SK-N-SH treated with all-trans-retinoic acid at 6 μM for 48 hours (cell line): Measurements from ENCODE around the gene DRAM1.

Experiments
- ATAC-seq: fragments of 200-7000 bp; cut with Tn5 transposase; 3 replicates; pipeline ENCODE4 v1.9.1; 2020; ENCODE audit warnings: mild to moderate bottlenecking, moderate library complexity
- ARNTL ChIP-seq: fragments of 450-650 bp; formaldehyde crosslinking; IDR thresholded peaks from 2 replicates; pipeline ENCODE4 v1.5.0; 2020; ENCODE audit warnings: low read depth, mild to moderate bottlenecking, moderate library complexity, borderline replicate concordance
- BACH2 ChIP-seq: fragments of 250-450 bp; sonication (Bioruptor Pico); IDR thresholded peaks from 2 replicates; pipeline ENCODE4 v1.9.0; 2021; ENCODE audit warnings: mild to moderate bottlenecking, borderline replicate concordance
- CREB5 ChIP-seq: fragments of 250-450 bp; sonication (Bioruptor Pico); IDR thresholded peaks from 2 replicates; pipeline ENCODE4 v1.5.1; 2020; ENCODE audit warnings: low read depth, mild to moderate bottlenecking, moderate library complexity
- CSDC2 ChIP-seq: fragments of 250-450 bp; sonication (Bioruptor Pico); IDR thresholded peaks from 2 replicates; pipeline ENCODE4 v1.5.0; 2020; ENCODE audit warnings: mild to moderate bottlenecking, moderate library complexity
- CSRNP3 ChIP-seq: fragments of 250-450 bp; sonication (Bioruptor Pico); IDR thresholded peaks from 2 replicates; pipeline ENCODE4 v1.5.1; 2021; ENCODE audit warnings: mild to moderate bottlenecking, moderate library complexity
- ESRRG ChIP-seq: fragments of 250-450 bp; sonication (Bioruptor Pico); IDR thresholded peaks from 2 replicates; pipeline ENCODE4 v1.6.1; 2021; ENCODE audit warnings: mild to moderate bottlenecking
- GLIS3 ChIP-seq: fragments of 250-450 bp; sonication (Bioruptor Pico); IDR thresholded peaks from 2 replicates; pipeline ENCODE4 v1.5.0; 2020; ENCODE audit warnings: mild to moderate bottlenecking, moderate library complexity
- ISL1 ChIP-seq: fragments of 250-450 bp; sonication (Bioruptor Pico); IDR thresholded peaks from 2 replicates; pipeline ENCODE4 v2.1.2; 2022; ENCODE audit warnings: mild to moderate bottlenecking, moderate library complexity
- OSR1 ChIP-seq: fragments of 250-450 bp; sonication (Bioruptor Pico); IDR thresholded peaks from 2 replicates; pipeline ENCODE4 v1.8.0; 2022; ENCODE audit warnings: moderate library complexity, mild to moderate bottlenecking, inconsistent platforms
- PATZ1 ChIP-seq: fragments of 250-450 bp; sonication (Bioruptor Pico); IDR thresholded peaks from 2 replicates; pipeline ENCODE4 v1.8.0; 2020; ENCODE audit warnings: mild to moderate bottlenecking, moderate library complexity, borderline replicate concordance
- POU6F1 ChIP-seq: fragments of 250-450 bp; sonication (Bioruptor Pico); IDR thresholded peaks from 2 replicates; pipeline ENCODE4 v1.8.0; 2021; ENCODE audit warnings: low read depth, mild to moderate bottlenecking, moderate library complexity, borderline replicate concordance
- PPARA ChIP-seq: fragments of 250-450 bp; sonication (Bioruptor Pico); IDR thresholded peaks from 2 replicates; pipeline ENCODE4 v1.5.0; 2020; ENCODE audit warnings: mild to moderate bottlenecking, borderline replicate concordance
- RARB ChIP-seq: fragments of 250-450 bp; sonication (Bioruptor Pico); IDR thresholded peaks from 2 replicates; pipeline ENCODE4 v1.8.0; 2021; ENCODE audit warnings: mild to moderate bottlenecking, moderate library complexity
- SNAI2 ChIP-seq: fragments of 250-450 bp; sonication (Bioruptor Pico); IDR thresholded peaks from 2 replicates; pipeline ENCODE4 v1.5.0; 2020; ENCODE audit warnings: mild to moderate bottlenecking, moderate library complexity
- TCF4 ChIP-seq: fragments of 250-450 bp; sonication (Bioruptor Pico); IDR thresholded peaks from 2 replicates; pipeline ENCODE4 v1.8.0; 2021; ENCODE audit warnings: mild to moderate bottlenecking, moderate library complexity, borderline replicate concordance
- ZC3H10 ChIP-seq: fragments of 250-450 bp; sonication (Bioruptor Pico); IDR thresholded peaks from 2 replicates; pipeline ENCODE4 v1.5.1; 2021; ENCODE audit warnings: mild to moderate bottlenecking, moderate library complexity
- ZFP3 ChIP-seq: fragments of 250-450 bp; sonication (Bioruptor Pico); IDR thresholded peaks from 2 replicates; pipeline ENCODE4 v1.5.0; 2020; ENCODE audit warnings: mild to moderate bottlenecking, moderate library complexity
- ZFP30 ChIP-seq: fragments of 450-650 bp; formaldehyde crosslinking; IDR thresholded peaks from 2 replicates; pipeline ENCODE4 v1.5.0; 2022; ENCODE audit warnings: mild to moderate bottlenecking, moderate library complexity
- ZNF70 ChIP-seq: fragments of 450-650 bp; formaldehyde crosslinking; IDR thresholded peaks from 2 replicates; pipeline ENCODE4 v1.5.0; 2020; ENCODE audit warnings: mild to moderate bottlenecking, moderate library complexity
- TF ChIP-seq, protein P1 (sequence below): fragments of 250-450 bp; sonication (Bioruptor Pico); IDR thresholded peaks from 2 replicates; pipeline ENCODE4 v1.5.0; 2020; ENCODE audit warnings: mild to moderate bottlenecking, moderate library complexity

The DRAM1 gene

GRCh38 chr12:101966496-101966895 lies 89.1 kb downstream of the DRAM1 start:
- no peak for ATAC-seq
- TF ChIP-seq POU6F1 (CRISPR knock-in tag) (no peak), TCF4 (CRISPR knock-in tag) (no peak), CSRNP3 (CRISPR knock-in tag) (no peak), PATZ1 (CRISPR knock-in tag) (no peak), ZNF70 (no peak), CSDC2 (no peak)

DNA sequence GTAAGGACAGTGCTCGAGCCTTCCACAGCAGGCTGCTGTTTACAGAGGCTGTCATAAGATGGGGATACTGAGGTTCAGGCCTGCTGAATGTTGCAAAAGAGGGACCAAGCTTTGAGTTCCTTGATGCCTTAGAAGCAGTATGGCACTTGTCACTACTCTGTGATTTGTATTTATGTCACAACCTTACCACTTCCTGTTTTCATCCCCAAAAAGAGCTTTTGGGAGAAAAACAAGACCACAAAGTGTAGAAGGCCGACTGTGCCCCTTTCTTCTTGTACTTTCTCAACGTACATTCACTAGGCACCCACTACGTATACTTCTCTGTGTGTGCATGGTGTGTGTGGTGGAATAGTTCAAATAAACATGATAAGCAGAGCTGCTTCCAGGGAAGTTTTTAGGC lies 90.1 kb downstream of the DRAM1 start:
- TF ChIP-seq PPARA (CRISPR knock-in tag) (no peak), SNAI2 (no peak), POU6F1 (CRISPR knock-in tag) (no peak), ARNTL (no peak), ESRRG (CRISPR knock-in tag) (no peak), PATZ1 (CRISPR knock-in tag) (no peak), ISL1 (no peak), ZNF70 (no peak), BACH2 (CRISPR knock-in tag) (no peak), RARB (CRISPR knock-in tag) (no peak), ZC3H10 (CRISPR knock-in tag) (no peak), OSR1 (CRISPR knock-in tag) (no peak), CSRNP3 (CRISPR knock-in tag) (no peak), GLIS3 (no peak), ZFP3 (CRISPR knock-in tag) (no peak), TCF4 (CRISPR knock-in tag) (no peak), CREB5 (CRISPR knock-in tag) (no peak), ZFP30 (CRISPR knock-in tag) (no peak)
- TF ChIP-seq, protein P1, sequence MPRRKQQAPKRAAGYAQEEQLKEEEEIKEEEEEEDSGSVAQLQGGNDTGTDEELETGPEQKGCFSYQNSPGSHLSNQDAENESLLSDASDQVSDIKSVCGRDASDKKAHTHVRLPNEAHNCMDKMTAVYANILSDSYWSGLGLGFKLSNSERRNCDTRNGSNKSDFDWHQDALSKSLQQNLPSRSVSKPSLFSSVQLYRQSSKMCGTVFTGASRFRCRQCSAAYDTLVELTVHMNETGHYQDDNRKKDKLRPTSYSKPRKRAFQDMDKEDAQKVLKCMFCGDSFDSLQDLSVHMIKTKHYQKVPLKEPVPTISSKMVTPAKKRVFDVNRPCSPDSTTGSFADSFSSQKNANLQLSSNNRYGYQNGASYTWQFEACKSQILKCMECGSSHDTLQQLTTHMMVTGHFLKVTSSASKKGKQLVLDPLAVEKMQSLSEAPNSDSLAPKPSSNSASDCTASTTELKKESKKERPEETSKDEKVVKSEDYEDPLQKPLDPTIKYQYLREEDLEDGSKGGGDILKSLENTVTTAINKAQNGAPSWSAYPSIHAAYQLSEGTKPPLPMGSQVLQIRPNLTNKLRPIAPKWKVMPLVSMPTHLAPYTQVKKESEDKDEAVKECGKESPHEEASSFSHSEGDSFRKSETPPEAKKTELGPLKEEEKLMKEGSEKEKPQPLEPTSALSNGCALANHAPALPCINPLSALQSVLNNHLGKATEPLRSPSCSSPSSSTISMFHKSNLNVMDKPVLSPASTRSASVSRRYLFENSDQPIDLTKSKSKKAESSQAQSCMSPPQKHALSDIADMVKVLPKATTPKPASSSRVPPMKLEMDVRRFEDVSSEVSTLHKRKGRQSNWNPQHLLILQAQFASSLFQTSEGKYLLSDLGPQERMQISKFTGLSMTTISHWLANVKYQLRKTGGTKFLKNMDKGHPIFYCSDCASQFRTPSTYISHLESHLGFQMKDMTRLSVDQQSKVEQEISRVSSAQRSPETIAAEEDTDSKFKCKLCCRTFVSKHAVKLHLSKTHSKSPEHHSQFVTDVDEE (CRISPR knock-in tag), result no peak
- no peak for ATAC-seq
